Measurements from ENCODE around the gene RBM15. TPM values are rescaled to one million over a fixed set of nuclear protein-coding genes. Genes with fewer than 3 reads are reported as not detected.

Gene RBM15
- total RNA-seq, 3 donors from 2014 or later, result 24.1 to 29.0 (median 26.7) TPM

- Histone ChIP-seq H3K36me3 (ENCODE audit: low read depth) (peaks cover 7% of the 10 kb centered on the region), H3K4me3 (no peak overlapping the region), H3K4me1 (ENCODE audit: low read depth) (peaks cover 23% of the 10 kb centered on the region), H3K9me3 (no peaks in the 10 kb centered on the region)
- DNase-seq (no peak), ATAC-seq (no peak)
- no peak for TF ChIP-seq CTCF (IDR thresholded peaks at IDR 0.05)
- intact Hi-C loops (cut with DNase I, micrococcal nuclease), result loop anchor here in 1 of 2 donors (5.0 kb wide), 1 partner anchor 71 kb away; the partner anchor contains the start of gene LAMTOR5
These were observed 2.7 kb upstream of the RBM15 start for GRCh38 chr1:110336300-110337039.

GRCh38 chr1:110337704-110338308 lies 1.4 kb upstream of the RBM15 start:
- ATAC-seq (peak; percentile 5), DNase-seq (peak; percentile 65 to 82 (median 76))
- Histone ChIP-seq H3K36me3 (ENCODE audit: low read depth) (peaks cover 7% of the 10 kb centered on the region), H3K4me1 (ENCODE audit: low read depth) (peaks cover 32% of the 10 kb centered on the region), H3K9me3 (no peaks in the 10 kb centered on the region), H3K4me3 (peak overlapping the region; percentile 88)
- intact Hi-C loops (cut with DNase I, micrococcal nuclease), result loop anchor here in 1 of 2 donors (5.0 kb wide), 1 partner anchor 69 kb away; the partner anchor contains the start of gene LAMTOR5
- no peak for TF ChIP-seq CTCF (IDR thresholded peaks at IDR 0.05)

- ATAC-seq (peak; percentile 84), DNase-seq (peak; percentile 95 to 99 (median 96))
- intact Hi-C loops (cut with DNase I, micrococcal nuclease), result loop anchor here in 1 of 2 donors (5.0 kb wide), 1 partner anchor 69 kb away; the partner anchor contains the start of gene LAMTOR5
- Histone ChIP-seq H3K4me1 (ENCODE audit: low read depth) (peaks cover 32% of the 10 kb centered on the region), H3K36me3 (ENCODE audit: low read depth) (peaks cover 7% of the 10 kb centered on the region), H3K4me3 (peak overlapping the region; percentile 88), H3K9me3 (no peaks in the 10 kb centered on the region)
- TF ChIP-seq CTCF (IDR thresholded peaks at IDR 0.05), result peak; percentile 42
These were observed 780 bp upstream of the RBM15 start for GRCh38 chr1:110338309-110338885.

GRCh38 chr1:110339407-110340206 lies 430 bp downstream of the RBM15 start:
- peaks cover 7% of the 10 kb centered on the region for H3K36me3 ChIP-seq (ENCODE audit: low read depth)
- DNase-seq, result peak in 2 of 3 donors; percentile 67 to 87
- no peaks in the 10 kb centered on the region for H3K9me3 ChIP-seq
- no peak for TF ChIP-seq CTCF (IDR thresholded peaks at IDR 0.05)
- H3K4me1 ChIP-seq (ENCODE audit: low read depth), result peaks cover 31% of the 10 kb centered on the region
- intact Hi-C loops (cut with DNase I, micrococcal nuclease), result loop anchor here in 1 of 2 donors (5.0 kb wide), 1 partner anchor 68 kb away; the partner anchor contains the start of gene LAMTOR5
- ATAC-seq, result no peak
- H3K4me3 ChIP-seq, result peak overlapping the region; percentile 88

- H3K9me3 ChIP-seq, result no peaks in the 10 kb centered on the region
- ATAC-seq (no peak), DNase-seq (peak in 1 of 3 donors; percentile 65)
- intact Hi-C loops (cut with DNase I, micrococcal nuclease), result no loop called here
- H3K4me3 ChIP-seq, result peak overlapping the region; percentile 88
- peaks cover 35% of the 10 kb centered on the region for H3K4me1 ChIP-seq (ENCODE audit: low read depth)
- TF ChIP-seq CTCF (IDR thresholded peaks at IDR 0.05), result no peak
- peaks cover 7% of the 10 kb centered on the region for H3K36me3 ChIP-seq (ENCODE audit: low read depth)
These were observed 961 bp downstream of the RBM15 start for GRCh38 chr1:110340207-110340468.

All from mucosa of descending colon (tissue), 3 donors.